HG03520 (cell line): ENCODE results near the gene STMN3.

Experiments used
- ATAC-seq: cut with Tn5 transposase; IDR thresholded peaks from one replicate; pipeline ENCODE4 v1.9.1; 2021; ENCODE audit warnings: mild to moderate bottlenecking, moderate library complexity; ENCODE audit not compliant: unreplicated experiment

The STMN3 gene

DNA sequence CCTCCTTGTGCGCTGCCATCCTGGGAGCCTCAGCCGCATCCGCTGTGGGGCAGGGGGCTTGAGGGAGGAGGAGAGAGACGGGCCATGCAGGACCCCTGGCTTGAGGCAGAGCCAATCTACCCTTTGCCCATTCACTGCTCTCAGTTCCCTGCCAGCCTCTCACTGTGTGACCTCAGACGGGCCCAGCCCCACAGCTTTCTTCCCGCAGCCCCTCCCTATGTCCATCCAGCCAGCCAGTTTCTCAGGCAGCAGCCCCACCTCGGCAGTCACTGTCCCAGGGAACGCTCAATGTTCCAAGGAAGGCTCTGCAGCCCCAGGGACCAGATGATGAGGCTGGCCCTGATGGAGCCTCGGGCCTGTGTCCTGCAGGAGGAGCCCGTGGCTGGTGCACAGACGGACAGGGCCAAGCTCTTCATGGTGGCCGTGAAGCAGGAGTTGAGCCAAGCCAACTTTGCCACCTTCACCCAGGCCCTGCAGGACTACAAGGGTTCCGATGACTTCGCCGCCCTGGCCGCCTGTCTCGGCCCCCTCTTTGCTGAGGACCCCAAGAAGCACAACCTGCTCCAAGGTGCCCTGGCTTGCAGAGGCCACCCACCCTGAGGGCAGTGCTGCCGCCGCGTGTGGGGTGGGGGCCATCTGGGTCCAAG, 39.3 kb upstream of the STMN3 start:
- ATAC-seq, result no peak

DNA sequence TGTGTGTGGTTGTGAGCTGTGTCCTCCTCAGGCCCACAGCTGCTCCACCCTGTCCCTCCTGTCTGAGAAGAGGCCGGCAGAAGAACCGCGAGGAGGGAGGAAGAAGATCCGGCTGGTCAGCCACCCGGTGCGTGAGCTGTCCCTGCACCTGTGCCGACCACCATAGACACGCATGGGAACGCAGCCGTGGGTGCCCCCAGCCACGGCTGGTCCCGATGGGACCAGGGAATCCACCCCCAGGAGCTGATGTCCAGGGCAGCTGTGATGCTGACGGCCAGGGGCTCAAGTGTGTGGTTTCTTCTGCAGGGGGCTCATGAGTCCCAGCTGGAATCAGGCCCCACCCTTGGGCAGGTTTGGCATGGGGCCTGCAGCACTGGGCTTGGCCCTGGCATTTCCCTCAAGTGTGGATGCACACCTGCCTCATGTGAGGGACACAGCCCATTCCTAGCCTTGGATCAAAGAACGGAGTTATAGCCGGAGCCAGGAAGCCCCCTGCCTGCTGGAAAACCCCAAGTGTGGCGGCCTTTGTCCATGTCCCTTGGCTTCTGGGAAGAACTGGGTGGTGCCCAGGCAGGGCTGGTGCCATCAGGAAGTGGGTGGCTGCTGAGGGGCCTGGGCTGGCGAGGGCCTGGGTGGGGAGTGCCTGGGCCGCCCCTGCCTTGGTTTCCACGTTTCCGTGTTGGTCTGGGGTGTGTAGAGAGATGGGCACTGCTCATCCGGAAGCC, 38.6 kb upstream of the STMN3 start:
- no peak for ATAC-seq

DNA sequence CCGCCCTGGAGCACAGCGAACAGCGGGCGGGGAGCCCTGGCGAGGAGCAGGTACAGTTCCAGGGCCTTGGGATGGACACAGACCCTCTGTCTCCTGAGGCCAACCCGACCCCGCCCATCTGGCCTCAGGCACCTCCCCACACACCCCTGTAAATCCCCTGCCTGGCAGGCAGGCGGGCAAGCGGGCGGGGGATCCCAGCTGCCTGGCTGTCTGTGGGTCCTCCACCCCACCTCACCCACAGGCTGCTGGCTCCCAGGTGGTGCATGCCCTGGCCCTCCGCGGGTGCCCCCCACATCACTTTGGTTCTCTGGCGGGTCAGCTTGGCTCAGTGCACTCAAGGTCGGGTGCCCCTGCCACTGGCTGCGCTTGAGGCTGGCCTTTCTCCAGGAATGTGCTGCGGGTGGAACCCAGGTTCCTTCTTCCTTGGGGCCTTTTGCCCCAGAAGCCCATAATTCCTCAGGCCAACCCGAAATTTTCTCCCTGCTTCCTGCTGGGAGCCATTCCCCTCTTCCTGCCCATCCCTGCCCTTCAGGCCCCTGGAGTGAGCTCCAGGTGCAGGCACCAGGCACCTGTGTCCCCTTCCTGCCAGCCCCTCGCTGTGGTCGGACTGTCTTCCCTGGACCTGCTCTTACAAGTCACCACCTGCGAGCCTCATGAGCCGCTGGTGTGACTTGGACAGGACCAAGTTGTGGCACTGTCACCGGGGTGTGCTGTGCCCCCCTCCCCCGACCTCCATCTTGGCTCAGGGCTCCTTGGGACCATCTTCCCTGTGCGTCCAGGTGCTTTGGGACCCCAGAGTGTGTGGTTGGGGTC, 37.9 kb upstream of the STMN3 start:
- no peak for ATAC-seq

DNA sequence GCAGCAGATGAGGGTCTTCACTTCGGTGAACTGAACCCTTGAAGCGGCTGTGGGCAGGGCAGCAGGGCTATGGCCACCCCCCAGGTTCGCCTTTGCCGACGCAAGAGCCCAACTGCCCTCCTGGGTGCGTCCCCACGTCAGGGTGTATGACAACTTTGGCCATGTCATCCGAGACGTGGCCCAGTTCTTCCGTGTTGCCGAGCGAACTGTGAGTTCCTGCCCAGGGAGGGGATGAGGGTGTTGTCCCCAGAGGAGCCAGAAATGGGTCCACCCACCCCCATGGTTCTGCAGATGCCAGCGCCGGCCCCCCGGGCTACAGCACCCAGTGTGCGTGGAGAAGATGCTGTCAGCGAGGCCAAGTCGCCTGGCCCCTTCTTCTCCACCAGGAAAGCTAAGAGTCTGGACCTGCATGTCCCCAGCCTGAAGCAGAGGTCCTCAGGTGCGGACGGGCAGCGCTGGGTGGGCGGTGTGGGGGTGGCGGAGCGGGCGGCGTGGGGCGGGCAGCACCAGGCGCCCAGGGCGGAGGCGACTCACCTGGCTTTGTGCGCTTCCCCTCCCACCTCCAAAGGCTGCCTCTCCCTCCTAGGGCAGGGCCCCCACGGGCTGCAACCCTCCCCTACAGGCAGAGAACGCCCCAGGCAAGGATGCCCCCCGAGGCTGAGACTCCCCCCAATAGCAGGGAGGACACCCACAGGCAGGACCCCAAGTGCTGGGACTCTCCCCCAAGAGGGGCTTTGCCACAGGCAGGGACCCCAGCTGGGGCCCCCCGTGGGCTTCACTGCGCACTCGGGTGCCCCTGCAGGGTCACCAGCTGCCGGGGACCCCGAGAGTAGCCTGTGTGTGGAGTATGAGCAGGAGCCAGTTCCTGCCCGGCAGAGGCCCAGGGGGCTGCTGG, 37.0 kb upstream of the STMN3 start:
- ATAC-seq, result no peak

DNA sequence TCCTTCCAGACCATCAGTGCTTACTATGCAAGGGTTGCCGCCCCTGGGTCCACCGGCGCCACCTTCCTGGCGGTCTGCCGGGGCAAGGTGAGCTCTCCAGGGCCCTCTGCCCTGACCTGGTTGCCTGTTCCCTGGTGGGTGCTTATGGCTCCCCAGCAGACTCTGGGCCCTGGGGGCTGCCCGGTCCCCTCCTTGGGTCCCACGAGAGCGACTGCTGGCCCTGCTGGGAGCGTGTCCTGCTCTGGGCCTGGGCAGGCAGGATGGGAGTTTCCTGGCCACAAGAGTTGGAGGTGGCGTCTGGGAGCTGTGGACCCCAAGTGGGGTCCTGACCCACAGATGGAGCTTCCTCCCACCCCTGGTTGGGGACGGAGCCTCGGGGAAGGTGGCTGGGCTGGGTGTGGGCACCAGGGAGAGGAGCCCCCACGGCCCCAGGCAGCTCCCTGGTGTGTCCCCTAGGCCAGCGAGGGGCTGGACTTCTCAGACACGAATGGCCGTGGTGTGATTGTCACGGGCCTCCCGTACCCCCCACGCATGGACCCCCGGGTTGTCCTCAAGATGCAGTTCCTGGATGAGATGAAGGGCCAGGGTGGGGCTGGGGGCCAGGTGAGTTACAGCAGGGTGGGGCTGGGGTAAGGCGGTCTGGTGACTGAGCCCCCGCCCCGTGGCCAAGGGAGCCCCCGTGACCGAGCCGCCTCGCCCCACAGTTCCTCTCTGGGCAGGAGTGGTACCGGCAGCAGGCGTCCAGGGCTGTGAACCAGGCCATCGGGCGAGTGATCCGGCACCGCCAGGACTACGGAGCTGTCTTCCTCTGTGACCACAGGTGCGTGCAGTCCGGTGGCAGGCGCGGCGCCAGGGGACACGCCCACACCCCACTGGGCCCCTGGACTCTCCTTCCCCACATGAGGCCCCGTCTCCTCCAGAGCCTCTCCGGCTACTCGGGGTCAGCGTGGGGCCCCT, 36.1 kb upstream of the STMN3 start:
- no peak for ATAC-seq

DNA sequence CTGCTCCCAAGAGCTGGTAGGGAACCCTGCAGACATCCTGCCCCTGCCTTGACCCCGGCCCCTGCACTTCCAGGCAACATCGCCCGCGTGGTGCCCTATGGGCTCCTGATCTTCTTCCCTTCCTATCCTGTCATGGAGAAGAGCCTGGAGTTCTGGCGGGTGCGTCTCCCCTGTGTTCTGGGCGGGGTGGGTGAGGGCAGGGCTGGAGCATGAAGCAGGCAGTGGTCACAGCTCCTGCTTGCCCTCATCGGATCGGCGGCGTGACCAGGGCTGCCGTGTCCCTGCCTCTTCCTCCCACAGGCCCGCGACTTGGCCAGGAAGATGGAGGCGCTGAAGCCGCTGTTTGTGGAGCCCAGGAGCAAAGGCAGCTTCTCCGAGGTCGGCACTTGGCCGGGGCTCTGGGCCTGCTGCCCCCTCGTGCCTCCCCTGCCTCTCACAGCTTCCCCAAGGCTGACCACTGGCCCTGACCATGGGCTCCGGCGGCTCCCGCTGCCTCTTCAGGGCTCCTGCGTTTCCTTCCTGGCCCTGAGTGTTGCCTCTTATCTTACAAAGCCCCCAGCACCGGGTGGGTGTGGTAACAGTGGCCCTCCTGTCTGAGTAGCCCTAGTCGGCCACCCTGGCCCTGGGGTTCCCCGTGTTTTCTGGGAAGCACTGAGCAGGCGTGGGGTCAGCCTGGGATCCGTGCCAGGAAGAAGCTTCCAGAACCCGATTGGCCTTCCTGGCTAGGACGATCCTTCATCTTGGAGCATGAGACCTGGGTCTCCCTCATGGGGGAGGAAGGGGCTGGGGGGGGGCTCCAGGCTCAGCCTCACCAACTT, 35.2 kb upstream of the STMN3 start:
- no peak for ATAC-seq

DNA sequence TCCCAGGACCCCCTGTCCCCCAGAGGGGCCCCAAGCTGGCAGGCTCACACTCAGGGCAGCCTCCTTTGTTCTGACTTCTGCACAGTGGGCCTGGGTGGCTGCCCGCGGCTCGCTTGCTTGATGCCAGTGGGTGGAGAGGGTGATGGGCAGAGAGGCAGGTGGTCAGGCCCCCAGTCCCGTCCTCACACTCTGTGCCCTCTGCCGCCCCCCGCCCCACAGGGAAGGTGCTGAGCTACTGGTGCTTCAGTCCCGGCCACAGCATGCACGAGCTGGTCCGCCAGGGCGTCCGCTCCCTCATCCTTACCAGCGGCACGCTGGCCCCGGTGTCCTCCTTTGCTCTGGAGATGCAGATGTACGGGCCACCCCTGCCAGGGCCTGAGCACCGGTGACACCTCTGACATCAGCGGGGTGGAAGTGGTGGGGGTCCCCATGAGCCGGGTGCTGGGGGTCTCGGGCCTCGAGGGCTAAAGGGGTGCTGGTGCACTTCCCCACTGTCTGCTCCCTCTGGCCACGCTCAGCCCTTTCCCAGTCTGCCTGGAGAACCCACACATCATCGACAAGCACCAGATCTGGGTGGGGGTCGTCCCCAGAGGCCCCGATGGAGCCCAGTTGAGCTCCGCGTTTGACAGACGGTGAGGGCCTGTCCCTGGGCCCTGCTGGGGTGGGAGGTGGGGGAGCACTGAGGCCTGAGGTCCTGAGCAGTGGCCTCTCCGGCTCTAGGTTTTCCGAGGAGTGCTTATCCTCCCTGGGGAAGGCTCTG, 34.4 kb upstream of the STMN3 start:
- ATAC-seq, result no peak

DNA sequence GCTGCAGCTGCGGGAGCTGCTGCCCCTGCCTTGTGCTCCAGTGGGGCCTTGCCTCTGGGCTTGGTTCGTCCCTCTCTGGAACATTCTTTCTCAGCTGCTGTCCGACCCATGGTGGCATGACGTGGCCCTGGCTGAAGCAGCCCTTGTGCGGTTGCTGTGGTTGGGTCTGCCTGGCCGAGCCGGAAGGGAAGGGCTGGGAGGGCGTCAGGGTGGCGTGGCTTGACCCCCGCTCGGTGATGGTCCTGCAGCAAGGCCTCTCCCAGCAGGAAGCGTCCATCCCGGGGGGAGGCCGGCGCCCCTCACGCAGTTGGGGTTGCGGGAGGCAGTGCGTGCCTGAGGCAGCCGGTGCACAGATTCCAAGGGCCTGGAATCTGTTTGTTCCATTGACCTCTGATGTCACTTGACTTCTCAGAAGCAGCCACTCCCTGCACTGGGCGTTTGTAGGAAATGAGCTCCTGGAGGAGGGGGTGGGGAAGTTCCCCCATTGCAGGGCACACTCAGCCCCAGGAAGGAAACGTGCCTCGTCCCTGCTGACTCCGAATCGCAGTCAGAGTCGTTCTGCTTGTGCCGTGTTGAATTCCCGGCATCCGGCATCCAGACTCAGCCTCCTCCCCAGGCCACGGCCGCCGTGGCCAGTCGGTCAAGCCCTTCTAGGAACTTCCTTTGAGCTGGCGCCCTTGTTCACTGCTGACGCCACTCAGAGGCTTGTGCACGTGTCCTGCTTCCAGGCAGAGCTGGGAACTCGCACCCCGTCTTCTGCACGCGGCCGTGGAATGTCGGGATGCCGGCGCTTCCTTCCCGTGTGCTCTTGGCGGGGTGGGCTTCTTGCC, 33.5 kb upstream of the STMN3 start:
- no peak for ATAC-seq

DNA sequence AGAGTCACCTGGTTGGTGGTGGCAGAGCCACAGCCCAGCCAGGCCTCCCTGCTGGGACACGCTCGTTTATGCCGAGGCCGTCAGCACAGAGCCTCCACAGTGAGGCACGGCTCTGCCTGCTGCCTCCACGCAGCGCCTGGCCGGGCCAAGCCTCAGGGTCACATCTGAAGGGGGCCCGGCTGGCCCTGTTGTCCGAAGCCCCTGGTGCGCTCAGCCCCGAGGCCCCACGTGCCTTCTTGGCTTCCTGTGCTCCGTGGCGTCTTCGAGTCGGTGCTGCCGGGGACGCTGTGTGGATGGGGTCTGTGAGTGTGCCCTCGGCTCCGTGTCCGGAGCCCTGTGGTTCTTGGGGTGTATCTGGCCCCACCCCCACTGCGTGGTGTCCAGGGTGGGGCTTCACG, 32.9 kb upstream of the STMN3 start:
- ATAC-seq, result no peak

DNA sequence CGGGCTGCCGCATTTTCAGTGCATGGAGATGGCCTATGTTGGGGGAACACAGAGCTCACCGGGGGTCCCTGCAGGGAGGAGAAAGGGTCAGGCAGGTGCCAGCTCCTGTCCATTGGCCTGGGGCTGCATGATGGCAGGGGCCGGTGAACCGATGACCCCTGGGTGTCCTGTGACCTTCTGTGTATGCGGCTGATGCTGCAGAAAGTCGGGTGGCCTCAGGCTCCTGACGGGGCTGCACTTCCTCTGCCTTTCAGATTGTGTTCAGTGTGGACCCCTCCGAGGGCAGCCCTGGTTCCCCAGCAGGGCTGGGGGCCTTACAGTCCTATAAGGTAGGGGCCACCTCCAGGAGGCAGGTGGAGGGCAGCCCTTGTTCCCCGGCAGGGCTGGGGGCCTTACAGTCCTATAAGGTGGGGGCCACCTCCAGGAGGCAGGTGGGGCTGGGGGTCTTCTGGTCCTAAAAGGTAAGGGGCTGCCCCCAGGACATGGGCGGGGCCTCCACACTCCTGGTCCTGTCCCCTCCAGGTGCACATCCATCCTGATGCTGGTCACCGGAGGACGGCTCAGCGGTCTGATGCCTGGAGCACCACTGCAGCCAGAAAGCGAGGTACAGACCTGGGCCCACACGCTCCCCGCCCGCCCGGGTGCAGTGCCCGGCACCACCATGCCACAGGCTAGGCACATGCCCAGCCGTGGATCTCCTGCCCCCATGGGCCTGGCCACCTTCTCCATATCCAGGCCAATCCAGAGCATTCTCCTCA, 32.2 kb upstream of the STMN3 start:
- ATAC-seq, result no peak

DNA sequence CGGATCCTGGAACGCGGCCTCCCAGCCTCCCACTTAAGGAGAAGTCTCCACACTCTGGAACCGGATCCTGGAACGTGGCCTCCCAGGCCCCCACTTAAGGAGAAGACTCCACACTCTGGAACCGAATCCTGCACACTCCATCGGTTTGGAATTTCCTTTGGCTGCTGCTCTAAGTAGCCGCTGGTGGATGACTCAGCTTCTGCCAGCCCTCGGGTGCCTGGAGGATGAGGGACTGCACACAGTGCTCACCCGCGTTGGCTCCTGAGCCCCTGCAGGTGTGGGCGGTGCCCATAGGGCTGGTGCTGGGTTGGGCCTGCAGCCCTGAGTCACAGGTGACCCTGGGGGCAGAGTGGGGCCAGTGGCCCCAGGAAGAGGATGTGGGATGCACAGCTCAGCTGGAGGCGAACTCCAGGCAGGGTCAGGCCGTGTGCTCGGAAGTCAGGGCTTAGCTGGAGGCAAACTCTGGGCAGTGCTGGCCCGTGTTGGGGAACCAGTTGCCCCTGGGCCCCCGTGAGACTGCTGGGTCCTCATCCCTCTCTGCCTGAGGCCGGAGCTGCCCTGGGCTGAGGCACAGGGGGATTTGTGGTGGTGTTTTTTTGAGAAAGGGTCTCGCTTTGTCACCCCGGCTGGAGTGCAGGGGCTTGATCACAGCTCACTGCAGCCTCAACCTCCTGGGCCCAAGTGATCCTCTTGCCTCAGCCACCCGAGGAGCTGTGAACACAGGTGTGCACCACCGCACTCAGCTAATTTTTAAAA, 29.3 kb upstream of the STMN3 start:
- no peak for ATAC-seq

DNA sequence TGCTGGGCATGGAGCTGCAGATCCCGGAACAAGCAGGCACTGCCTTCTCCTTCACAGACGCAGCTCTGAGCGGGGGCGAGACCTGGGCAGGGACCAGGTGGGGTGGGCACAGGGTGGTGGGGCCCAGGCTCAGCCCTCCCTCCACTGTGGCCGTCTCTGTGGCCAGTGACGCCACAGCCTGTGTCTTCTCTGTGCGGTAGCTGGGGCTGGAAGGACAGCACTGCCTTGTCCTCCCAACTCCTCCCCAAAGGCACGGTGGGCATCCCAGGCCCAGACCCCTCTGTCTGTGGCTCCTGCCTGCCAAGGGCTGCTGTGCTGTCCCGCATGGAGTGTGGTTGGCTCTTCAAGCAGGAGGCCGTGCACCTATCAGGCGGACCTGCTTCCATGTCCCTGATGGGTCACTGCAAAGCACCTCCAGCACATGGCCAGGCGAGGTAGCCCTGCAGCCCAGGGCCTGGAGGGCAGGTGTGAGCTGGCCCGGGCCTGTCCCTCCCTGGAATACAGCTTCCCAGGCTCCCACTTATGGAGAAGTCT, 28.5 kb upstream of the STMN3 start:
- no peak for ATAC-seq

DNA sequence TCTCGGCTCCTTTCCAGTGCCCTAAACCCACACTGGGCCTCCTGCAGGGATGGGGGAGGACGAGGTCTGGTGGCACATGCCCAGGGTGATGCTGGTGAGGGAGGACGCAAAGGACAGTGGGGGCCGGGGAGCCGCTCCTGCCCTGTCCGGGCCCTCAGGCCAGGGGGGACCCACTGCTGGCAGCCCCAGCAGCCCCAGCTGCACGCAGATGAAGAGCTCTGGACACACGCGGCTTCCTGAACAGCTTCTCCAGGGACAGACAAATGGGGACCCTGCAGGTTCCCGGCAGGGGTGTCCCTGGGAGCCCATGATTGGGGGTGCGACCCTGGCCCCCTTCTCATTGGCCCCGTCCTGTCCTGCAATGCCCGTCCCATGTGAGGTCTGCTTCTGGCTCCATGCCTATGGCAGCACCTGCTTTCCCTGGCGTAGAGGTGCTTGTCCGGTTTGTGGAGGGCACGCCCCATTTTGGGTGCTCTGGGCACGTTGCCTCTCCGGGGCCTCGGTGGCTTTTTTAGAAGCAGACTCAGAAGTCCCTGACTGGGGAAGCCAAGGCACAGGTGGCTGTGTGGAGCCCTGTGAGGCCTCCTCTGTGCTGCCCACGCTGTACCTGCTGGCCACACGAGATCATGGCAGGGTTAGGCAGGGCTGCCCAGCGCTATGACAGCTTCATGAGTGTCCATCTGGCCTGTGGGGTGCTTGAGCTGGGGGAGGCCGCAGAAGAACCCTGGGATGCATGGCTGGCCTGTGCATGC, 27.8 kb upstream of the STMN3 start:
- no peak for ATAC-seq

DNA sequence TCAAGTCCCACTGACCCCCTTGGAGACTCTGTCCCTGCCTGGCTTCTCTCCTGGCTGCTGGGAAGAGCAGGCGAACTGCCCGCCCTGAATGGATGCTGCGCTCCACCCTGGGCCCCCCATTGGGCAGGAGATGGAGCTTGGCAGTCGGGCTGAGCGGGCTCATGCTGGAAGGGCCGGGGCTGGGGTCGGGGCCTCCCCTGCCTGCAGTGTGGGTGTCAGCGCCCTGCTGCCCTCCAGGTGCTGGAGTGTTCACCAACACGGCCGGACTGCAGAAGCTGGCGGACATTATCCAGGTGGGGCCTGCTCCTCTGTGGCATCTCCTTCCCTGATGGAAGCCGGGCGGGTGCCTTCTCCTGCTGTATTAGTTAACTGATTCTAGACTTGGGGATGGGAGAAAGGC, 27.2 kb upstream of the STMN3 start:
- ATAC-seq, result no peak

DNA sequence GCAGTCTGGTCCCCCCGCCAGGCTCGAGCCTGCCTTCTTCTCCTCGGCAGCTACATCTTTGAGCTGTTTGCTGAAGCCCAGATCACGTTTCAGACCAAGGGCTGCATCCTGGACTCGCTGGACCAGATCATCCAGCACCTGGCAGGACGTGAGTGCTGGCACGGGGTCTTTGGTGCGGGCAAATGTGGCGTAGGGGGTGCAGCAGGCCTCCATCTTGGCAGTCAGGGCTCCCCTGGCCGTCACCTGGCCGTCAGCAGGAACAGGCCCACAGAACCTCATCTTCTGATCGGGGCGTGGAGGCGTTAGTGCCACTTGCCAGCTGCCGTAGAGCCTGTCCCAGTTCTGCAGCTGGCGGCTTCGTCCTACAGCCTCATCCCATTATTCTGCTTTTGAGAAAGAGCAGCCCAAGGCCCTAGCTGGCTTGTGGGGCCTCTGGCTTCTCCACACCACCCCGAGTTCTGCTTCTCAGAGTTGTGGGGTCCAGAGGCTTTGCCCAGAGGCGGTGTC, 26.6 kb upstream of the STMN3 start:
- no peak for ATAC-seq
